DMS114 treated with DMSO at 0.1 percent for 48 hours (cell line): ENCODE results near the gene NFX1.

ENCODE experiments used
- DNase-seq: peaks from one replicate; lab custom pipeline; 2025; ENCODE audit not compliant: unreplicated experiment; lab: John Stamatoyannopoulos, UW

Gene NFX1

GRCh38 chr9:33290247-33291030, at the start of gene NFX1:
Gene NFX1, plus strand, starts transcription at chr9:33290516. Its CDS starts 57 bp downstream, at chr9:33290573.
- peak; percentile 88 for DNase-seq

DNA sequence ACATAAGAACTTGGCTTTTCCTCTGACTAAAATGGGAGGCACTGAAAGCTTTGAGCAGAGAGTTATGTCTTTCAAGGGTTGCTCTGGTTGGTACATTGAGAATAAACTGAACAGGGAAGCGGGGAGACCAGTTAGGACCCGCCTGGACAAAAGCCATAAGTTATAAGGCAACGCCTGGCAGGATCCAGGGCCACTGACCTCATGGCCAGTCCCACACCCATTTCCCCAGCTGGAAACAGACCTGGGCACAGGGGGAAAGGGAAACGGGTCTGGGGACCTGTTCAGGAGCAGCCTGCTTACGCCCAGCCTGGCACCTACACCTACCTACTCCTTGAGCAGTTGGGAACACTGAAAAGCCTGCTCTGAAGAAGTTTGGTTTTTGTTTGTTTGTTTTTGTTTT, 49.0 kb upstream of the NFX1 start:
- no peak for DNase-seq

DNA sequence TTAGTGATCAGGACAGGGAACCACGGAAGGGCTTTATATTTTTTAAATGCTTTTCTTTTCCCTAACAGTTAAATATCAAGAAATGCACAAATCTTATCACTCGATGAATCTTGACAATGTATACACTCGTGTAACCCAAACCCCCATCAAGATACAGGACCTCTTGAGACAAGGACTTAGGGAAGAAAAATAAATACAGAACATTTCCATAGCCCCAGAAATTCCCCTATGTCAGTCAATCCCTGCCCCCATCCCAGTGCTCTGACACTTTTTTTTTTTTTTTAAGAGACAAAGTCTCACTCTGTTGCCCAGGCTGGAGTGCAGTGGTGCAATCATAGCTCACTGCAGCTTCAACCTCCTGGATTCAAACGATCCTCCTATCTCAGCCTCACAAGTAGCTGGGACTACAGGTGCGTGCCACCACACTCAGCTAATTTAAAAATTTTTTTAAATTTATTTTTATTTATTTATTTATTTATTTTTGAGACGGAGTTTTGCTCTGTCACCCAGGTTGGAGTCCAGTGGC, 47.6 kb upstream of the NFX1 start:
- DNase-seq = no peak

DNA sequence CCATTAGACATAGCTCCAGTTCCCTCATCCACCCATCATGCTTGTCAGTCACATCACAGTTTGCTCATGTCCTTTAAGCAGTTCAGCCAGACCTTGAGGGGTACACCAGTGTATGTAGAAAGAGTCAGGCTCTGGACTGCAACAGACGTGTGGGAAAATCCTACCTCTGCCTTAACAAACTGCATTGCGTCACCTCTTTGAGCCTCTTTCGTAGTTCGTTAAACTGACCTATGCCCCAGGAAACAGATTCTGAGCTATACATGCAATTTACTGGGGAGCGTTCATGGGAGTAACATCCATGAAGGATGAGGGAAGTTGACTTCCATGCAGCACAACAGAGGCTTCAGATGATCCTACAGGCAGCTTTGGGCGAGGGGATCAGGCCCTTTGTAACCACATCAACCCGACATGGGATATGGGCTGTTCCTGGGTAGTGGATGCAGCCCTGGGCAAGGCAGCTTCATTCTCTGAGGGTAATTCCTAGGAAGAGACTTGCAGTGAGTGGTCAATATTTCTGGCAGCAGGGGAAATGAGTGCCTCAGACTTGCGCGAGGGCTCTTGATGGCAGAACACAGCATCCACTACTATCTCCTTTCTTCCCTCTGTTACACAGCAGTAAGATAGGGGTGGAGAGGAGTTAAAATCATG, 46.1 kb upstream of the NFX1 start:
- DNase-seq = no peak

- DNase-seq = no peak
Measured at GRCh38 chr9:33245341-33245740, 45.0 kb upstream of the NFX1 start.

GRCh38 chr9:33246269-33246860, 44.0 kb upstream of the NFX1 start:
- no peak for DNase-seq

DNA sequence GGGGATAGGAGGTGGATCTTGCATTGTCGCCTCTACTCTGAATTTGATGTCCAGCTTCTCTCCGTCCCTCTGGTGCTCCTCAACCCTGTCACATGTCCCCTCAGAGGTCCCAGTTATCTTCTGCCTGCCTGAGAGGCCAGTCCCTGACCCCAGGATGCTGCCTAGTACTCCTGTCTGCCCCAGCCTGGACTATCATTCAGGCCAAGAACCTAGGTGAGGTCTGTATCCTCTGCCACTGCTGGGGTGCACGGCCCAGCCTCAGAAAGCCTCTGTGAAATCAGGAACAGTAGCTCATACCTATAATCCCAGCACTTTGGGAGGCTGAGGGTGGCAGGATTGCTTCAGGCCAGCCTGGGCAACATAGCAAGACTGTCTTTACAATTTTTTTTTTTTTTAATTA, 41.7 kb upstream of the NFX1 start:
- no peak for DNase-seq

- no peak for DNase-seq
Measured at GRCh38 chr9:33249087-33249658, 41.1 kb upstream of the NFX1 start.

- no peak for DNase-seq
Measured at GRCh38 chr9:33249983-33250382, 40.3 kb upstream of the NFX1 start.

DNA sequence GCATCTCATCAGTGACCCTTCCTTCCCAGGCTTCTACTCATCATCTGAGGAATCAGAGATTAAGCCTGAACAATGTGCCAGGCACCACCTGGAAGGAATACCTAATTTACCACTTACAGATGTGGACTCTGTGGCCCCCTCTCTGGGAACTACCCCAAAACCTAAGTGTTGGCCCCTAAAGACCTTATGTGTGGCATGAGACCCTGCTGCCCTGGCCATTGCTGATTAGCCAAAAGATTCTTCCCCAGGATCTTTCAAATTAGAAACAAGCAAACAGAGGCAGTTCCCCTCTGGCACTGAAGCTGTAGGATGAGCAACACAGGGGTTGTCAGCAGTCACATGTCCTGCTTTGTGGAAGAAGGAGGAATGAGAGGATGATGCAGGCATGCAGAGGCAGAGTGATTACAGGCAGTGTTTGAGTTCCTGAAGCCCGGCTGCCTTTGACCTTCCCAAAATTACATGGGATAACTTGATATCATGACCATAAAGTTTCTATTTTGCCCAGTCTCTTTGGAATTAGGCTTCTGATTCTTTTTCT, 39.8 kb upstream of the NFX1 start:
- no peak for DNase-seq

DNA sequence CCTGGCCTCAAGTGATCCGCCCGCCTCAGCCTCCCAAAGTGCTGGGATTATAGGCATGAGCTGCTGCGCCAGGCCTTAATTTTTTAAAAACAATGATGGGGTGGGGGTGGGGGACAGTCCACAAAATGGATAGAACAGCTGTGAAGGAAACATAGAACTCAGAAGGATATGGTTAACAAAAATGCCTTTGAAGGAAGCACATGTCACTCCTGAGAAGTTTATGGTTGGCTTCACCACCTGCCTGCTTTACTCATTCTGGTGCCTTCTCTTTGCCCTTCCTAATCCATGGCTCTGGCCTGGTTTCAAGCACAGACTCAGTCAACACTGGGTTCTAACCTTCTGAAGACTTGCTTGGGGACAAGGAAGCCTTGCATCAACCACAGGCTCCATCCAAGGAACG, 36.1 kb upstream of the NFX1 start:
- DNase-seq = no peak

- DNase-seq = no peak
Measured at GRCh38 chr9:33255014-33255413, 35.3 kb upstream of the NFX1 start.

DNA sequence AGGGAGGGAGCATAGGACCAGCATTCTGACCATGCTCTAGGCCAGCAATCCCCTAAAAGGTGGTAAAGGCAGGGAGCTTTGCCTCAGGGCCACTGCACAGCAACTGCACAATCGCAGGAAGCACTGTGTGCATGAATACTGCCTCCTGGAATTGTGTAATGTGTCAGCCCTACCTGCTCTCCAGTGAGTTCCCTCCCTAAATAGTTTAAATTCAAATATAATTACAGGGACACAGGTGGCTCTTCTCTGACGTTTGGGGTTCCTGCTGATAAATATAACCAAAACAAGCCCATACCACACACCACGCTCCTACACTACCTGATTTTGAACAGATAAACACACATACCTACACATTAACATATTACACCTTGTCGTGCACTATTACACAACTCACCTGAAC, 34.8 kb upstream of the NFX1 start:
- no peak for DNase-seq

DNA sequence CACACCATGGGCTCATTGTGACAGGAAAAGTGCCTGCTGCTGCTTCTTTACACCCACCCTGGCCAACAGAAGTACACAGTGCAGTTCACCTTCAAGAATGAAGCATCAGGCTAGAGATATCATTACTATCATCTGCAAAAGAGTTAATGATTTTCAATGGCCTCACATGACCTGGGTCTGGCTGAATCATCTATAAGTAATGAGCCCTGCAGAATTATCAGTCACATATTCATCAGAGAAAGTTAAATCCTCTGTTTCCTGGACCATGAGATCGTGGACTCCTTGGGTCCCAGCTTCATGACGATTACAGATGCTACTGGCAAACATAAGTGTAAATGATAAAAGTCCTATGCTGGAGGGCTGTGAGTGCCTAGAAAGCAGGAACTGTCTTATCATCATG, 34.1 kb upstream of the NFX1 start:
- DNase-seq = no peak

- no peak for DNase-seq
Measured at GRCh38 chr9:33257276-33257675, 33.0 kb upstream of the NFX1 start.

- no peak for DNase-seq
Measured at GRCh38 chr9:33260372-33260771, 29.9 kb upstream of the NFX1 start.

- no peak for DNase-seq
Measured at GRCh38 chr9:33263131-33264002, 26.9 kb upstream of the NFX1 start.

- no peak for DNase-seq
Measured at GRCh38 chr9:33264003-33264472, 26.3 kb upstream of the NFX1 start.

DNA sequence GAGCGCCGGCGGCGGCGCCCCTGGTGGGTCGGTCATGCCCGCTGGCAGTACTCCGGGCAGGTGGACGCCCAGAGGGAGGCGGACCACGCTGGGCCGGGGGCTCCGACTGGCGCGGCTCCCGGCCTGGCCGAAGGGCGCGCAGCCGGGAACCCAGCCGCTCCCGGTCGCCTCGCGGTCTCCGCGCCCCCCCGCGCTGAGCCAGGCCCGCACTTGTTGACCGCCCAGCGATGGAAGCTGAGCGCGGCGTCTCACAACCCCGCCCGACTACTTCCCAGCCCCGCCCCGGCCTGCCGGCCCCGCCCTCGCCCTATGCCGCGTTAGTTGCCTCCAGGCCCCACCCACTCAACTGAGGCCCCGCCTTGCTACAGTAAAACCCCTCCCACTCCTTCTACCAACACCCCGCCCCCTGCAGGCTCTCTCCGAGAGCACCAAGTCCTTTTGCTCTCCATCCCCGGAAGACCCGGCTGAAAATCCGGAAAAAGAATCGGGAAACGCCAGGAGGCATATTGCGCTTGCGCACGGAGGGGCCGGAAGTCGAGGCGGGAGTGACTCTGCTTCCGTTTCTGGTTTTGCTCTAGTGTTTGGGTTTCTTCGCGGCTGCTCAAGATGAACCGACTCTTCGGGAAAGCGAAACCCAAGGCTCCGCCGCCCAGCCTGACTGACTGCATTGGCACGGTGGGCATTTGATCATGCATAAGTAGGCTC, 25.7 kb upstream of the NFX1 start, which contains the start of the genes BAG1 and CHMP5:
Gene BAG1, minus strand, starts transcription at position 236 of the 705 bp plus-strand sequence.
Gene CHMP5, plus strand, starts transcription at position 577 of the 705 bp plus-strand sequence. Its CDS starts 30 bp downstream, at position 607.
- peak; percentile 97 for DNase-seq
